HG03103 (cell line): Measurements from ENCODE around the gene PTPN3.

Source experiments
- ATAC-seq: cut with Tn5 transposase; IDR thresholded peaks from one replicate; pipeline ENCODE4 v1.9.1; 2021; ENCODE audit warnings: low read depth; ENCODE audit not compliant: unreplicated experiment

Gene PTPN3

DNA sequence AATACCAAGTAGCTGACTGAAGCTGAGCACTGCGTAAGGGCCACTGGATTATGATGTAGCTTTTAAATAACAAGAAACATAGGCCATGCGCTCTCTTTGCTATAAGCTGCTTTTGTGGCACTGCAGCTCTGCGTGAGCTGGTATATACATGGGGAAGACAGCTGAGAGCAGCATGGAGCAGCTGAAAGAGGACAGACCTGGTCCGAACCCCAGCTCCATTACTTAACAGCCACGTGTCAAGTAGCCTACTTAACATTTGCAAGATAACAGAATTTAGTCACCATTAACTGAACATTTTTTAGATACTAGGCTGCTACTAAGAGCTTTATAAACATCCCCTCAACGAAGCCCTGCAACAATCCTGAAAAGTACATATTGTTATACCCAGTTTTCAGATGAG, 69.3 kb downstream of the PTPN3 start:
- no peak for ATAC-seq

DNA sequence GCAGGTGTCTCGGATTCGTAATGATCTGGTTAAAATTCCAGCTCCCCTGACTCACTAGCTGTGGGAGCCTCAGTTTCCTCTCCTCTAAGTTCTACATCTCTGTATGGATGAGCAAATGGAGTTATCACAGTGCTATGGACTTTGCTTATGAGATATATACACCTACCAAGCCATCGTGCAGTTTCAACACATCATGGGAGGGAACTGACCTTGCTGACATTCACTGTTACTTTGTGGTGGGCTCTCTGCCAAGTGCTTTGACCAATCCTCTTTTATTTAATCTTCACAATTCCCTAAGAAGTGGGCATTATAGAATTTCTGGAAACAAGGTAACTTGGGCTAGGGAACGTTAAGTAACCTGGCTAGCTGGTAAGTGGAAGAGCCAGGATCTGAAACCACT, 70.2 kb downstream of the PTPN3 start:
- ATAC-seq = no peak

DNA sequence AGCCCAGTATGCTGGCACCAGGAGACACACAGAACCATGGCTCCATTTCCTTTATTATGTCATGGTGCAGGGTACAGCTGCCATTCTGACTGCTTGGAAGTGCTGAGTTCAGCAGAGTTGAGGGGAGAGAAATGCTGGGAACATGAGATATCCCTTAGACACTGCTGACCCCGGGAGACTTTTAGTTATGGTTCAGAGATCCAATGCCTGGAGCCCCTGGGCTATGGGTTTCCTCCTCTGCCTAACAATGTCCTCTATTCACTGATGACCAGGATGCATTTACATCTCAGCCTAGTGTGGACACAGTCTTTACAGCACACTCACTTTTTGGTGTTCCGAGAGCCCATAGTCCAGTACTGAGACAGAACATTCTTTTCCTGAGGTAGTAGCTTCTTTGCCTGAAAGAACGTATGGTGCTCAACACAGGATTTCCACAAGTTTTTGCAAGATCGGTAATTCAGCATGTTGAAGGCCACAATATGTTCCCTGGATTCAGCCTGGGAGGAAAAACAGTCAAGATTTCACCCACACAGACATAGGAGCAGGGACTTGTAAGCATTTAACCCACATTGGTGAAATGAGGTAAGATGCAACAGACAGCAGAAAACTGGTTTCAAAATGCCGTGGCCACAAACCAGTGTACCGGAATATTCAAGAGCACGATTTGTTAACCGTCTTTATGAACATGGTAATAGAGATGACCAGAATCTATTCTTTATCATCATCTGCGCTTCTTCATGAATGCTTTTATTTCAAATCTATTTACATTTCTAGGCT, 71.3 kb downstream of the PTPN3 start:
- no peak for ATAC-seq

DNA sequence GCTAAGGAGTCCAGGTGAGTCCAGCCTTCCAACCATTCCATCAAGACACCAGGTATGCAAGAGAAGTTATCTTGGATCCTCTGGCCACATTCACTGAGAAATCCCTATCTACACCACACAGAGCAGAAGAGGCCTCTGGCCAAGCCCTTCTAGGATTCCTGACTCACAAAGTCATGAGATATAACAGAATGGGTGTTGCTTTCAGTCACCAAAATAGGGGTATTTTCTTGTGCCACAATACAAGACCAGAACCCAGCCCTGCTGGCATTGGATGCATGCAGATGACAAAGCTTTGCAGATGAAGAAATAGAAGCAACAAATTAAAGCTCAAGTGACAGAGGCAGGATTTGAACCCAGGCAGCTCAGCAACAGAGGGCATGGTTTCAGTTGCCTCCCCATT, 73.5 kb downstream of the PTPN3 start:
- ATAC-seq = no peak

DNA sequence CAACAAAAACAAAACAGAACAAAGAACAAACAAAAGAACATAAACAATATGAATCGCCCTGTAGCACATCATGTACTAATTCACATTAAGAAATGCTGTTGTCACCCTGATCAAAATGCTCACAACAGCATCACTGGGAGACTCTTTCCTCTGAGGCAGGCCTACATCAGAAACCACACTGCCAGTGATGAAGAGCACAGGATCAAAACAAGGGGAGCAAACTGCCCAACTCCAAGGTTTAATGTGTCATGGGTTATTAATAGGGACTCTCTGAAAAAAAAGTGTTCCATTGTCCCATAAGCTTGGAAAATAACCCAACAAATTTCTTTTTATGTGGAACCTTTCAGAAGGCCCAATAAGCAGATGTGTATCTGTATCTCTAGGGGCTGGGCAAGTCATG, 74.2 kb downstream of the PTPN3 start:
- no peak for ATAC-seq

DNA sequence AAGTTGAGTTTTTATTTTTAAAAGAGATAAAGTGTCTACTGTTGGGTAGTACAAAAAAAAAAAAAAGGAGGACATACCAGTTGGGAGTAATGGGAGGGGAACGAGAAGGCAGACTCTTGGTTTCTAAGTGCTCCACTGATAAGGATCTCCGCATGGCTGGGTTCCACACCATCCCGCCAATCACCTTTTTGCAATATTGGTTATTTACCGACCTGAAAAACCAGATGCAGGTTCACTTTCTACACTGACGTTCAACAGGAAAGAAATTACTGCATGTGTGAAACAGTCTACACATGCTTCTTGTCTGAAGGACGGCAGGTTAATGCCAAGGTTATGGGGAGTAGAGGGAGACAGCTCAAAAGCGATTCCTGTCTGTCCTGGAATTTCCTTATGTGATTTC, 75.5 kb downstream of the PTPN3 start:
- ATAC-seq = peak; percentile 65

DNA sequence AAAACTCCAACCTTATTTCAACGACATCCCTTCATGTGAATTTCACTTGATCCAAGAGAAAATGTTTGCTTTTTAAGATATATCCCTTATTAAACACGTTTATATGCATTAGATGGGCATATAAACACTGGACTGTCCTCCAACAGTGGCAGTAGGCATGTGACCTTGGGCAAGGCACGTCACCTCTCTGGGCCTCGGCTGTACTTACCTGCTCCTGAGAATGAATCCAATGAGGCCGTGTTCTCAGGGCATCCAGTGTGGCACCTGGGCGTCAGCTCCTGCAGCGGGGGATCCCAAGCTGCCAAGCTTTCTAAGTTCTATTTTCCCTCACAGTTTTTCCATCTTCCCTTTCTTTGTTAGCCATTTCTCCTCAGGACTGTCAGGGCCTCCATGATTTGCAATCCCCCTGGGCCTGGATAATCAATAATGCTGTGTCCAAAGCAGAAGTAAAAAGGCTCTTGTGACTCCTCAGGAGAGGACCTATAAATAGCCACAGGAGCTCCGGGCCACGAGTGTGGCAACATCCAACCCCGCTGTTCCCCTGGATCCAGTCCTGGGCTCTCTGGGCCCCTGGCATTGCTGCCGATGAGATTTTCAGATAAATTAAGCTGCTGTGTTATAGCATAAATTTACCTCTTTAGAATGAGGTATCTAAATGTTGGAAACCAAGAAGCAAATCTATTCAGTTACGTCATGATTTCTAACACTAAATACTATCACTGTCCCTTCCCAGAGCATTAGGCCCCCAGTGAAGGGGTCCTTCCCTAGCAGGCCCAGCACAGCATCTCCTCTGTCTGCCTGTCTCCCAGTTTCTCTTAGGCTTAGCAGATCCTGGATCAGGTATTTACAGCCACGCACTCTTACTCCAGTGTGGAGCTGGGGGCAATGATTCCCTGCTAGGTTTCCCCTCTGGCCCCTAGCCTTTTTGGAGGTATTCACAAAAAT, 76.8 kb downstream of the PTPN3 start:
- ATAC-seq = no peak

DNA sequence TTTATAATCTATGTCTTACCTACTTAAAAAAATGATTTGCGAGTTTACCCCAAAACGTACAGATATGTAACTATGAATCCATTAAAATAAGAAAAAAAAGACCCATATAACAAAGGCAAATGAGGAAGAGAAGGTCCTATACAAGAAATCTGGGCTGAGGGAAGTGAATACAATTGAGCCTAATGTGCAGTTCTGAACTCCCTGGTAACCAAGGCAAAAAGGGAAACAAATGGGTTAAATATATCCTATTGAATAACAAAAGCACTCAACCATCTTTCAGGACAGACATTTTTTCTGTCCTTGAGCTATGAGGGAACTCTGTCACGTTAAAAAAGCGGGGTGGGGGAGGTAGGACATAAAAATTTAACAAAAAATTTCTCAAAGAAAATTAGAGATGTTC, 78.6 kb downstream of the PTPN3 start:
- no peak for ATAC-seq

DNA sequence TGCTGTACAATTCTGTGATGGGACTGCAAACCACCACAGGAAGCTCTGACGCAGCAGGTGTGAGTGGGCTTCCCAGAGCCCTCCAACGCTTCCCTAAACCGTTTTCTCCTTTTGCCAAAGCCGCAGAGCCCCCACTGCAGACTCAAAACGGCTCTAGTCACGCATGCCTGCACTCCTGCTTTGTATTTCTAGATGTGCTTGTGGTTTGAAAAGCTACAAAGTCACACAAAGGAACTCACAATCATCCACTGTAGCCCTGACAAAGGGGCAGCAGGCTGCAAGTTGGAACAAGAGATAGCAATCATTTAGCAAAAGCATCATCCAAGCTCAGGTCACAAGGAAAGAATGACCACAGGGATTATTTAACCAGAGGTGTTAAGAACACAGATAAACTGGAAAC, 79.3 kb downstream of the PTPN3 start:
- peak; percentile 40 for ATAC-seq

DNA sequence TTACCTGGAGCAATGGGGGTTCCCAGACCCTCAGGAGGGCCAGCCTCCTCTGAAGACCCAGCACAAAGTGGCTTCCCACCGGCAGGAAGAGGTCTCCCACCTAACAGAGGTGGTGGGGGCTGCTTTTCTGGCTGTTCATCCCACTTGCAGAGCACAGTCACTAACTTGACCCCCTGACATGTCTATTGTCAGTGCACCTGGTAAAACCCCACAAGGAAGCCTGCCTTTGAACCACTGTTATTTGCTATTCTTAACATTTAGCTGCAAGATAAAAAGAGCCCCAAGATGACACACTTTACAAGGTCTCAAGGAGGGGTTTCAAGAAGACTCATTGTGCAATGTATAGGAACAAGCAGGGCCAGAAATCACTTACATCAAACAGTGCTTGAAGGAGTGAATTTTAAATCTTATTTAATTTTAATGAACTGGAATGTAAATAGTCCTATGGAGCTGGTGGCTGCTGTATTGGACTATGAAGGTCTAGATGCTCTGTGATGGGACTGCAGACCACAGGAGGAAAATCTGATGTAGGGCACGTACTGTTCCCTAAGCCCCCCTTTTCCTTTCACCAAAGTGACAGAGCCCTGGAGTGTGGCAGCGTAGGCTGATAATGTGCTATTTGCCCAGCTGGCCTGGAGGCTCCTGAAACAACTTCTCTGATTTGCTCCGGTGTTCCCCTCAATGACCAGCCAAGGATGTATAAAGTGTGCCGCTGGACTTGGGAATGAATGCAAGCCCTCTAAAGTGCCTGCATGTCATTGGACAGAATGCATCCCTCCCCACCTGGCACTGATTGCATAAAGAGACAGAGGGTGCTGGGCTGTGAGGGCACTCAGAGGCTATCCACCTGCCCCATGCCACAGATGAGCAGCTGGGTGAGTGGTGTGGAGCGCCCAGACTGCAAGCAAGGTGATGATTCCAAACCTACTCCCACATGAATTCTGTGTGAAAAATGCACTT, 80.2 kb downstream of the PTPN3 start:
- ATAC-seq = no peak

DNA sequence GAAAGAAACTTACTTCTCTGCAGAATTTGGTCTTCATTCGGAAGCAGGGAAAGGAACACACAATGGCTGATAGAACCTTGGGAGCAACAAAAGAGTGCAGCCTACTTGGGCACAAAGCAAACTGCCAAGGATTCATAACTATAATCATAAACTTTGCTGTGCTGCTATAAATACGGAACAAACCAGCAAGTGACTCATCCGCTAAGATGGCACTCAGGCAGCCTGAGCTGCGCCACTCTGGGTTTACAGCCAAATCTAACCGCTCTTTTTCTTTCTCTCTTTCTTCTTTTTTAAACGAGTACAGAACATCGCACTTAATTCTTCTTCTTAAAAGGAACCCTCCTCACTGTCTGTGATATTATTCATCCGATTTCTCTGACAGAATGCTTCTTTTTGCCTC, 81.1 kb downstream of the PTPN3 start:
- ATAC-seq = no peak

DNA sequence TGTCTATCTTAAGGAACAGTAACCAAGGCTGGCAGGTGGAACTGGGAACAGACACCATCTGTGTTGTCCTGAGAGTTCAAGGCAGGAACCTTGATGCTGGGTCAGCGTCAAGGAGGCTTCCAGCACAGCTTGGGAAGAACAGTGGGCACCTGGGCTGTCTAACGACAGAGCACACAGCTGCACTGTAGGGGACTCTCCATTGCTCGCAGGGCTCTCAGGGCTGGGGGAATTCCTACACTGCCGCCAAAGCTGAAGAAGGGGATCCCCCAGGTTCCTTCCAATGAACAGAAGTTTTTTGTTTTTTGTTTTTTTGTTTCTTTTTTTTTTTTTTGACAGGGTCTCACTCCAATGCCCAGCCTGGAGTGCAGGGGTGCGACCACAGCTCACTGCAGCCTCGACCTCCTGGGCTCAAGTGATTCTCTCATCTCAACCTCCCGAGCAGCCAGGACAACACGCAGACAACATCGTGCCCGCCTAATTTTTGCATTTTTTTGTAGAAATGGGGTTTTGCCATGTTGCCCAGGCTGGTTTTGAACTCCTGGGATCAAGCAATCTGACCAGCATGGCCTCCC, 81.9 kb downstream of the PTPN3 start:
- ATAC-seq = peak; percentile 42

DNA sequence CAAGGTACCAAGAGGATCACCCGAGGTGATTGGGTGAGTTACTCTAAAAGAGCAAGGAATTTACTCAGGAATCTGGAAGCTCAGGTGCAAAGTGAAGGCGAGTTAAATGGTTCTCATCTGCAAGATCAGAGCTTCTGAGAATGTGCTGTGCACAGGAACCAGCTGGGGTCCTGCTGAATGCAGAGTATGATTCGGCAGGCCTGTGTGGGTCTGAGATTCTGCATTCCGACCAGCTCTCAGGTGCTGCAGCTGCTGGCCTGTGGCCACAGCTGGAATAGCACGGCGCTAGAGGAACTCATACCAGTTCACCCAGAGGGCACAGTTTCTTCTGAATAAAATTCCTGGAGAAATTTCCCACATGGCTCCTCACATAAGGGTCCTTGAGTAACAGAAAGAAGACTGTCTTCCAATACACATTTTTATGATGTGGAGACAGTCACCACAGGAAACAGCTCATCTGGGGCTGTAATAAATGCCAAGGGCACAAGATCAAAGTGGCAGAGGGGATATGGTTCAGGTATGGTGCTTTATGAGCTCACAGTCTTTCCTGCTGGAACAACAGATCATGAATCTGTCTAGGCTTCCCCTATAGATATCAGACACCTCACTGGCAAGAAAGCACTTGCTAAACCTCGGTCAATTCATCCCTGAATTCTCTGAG, 83.9 kb downstream of the PTPN3 start:
- ATAC-seq = no peak

DNA sequence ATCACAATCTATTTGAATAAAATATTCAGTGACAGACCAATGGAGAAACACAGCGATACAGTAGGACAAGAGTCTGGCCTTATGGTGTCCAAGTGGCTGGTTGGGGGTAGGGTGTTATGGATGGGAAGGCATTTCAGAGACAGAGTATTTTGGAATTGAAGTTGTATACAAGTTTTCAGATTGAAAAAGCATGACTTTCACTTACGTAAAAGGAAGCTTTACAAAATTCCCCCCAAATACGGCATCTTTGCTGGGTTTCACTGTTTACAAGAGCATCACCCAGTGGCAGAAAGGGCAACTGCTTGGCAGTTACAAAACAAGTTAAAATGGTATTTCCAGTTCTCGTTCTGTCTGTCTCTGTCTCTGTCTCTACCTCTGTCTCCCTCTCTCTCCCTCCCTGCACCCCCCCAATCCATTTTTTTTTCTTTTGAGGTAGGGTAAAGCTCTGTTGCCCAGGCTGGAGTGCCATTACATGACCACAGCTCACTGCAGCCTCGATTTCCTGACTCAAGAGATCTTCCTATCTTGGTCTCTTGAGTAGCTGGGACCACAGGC, 86.2 kb downstream of the PTPN3 start:
- ATAC-seq = no peak

DNA sequence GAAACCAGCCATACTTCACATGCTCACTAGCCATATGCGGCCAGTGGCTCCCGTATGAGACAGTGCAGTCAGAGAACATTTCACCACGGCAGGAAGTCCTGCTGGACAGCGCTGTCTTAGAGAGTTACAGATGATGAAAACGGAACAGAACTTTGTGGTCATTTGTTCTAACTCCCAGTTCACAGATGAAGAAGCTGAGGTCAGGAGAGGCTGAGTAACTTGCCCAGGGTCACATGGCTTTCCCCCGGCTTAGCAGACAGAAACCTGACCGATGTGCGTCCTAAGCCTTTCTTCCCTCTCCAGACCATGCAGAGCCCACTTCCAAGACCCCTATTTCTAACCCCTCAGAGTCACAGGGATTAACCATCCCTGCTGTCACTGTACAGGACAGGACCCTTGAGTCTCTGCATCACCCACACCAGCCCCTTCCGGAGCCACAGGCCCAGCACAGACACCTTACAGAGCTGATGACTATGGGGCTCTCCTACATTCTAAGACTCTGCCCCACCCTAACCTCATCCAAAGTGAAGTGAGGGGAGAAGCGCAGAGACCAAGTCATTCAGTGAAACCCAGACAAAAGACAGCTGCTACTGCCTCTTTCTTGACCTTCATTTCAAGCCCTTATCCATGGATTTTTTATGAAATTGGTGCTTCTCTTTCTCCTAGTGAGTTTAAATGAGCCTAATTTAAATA, 86.9 kb downstream of the PTPN3 start:
- ATAC-seq = peak; percentile 63

DNA sequence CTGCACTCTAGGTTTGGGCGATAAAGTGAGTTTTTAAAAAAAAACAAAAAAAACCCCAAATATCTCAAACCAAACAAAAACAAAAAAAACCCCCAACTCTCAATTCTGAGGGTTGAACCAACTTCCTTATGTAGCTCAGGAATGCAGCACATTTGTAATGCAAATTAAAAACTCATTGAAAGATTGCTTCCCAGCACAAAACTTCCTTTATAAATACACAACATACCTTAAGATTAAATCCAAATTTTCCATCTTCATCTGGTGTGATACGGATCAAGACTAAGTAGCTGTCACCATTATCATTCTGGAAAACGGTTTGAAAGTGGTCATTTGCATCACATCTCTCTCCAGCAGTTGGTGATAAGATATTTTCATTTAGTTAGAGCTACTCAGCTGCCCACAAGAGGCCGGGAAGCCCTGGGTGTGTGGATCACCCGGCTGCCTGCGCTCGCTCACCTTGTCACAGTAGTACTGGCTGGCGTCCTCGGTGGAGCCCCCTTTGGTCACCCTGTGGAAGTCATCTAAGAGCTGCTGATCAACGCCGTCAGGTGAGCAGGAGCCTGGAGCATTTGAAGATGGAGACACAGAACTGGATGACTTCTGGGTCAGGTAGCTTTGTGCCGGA, 88.2 kb downstream of the PTPN3 start:
- ATAC-seq = no peak

DNA sequence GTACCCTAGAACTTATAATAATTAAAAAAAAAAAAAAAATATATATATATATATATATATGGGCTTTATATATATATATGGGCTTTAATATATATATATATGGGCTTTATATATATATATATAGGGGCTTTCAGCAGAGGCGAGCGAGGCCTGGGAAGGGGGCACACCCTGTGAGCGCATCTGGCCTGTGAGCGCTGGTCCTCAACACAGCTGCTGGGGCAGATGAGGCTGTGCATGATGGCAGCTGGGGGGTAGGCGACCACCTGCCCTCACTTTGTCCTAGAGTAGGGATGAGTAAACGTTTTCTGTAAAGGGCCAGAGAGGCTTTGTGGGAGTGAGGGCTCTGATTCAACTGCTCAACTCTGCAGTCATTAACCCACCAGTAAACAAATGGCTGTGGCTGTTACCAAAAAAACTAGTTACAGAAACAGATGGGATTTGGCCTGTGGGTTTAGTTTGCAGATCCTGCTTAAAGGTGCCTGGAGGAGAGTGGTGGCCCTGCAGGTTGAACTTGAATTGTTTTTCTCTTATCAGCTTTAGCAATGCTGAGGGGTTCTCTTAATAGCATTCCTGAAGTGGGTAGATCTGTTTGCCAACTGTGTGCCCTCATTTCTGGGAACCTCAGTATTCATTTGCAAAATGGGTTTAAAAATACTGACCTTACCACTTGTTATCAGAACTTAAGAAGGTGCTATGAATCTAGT, 89.2 kb downstream of the PTPN3 start:
- no peak for ATAC-seq

DNA sequence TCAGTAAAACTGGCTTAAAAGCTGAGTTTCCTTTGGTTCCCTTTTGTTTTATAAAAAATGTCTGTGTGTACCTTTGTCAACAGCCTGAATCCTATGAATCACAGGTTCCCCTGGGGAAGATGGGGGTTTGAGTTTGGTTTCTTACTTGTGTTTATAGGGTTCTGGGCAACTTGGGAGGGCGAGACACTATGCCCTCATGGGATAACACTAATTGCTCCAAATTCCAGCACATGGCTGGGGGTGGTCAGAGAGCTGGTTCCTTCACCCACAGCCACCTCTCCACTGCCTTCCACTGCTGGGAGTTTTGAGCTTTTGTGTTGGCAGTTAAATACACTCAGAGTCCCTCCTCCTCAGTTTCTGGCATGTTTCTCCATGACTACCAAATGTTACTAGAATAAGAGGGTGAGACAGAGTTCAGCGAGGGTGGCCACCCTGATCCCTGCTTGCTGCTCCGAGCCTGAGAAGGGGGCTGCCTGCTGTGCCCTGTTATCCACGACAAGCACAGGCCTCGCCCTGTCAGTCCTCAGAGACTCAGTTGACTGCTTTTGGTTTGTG, 94.3 kb downstream of the PTPN3 start:
- ATAC-seq = no peak
